ENCODE data around the gene AQP1. TPM values are rescaled to one million over a fixed set of nuclear protein-coding genes. Genes with fewer than 3 reads are reported as not detected.

AQP1 gene
- total RNA-seq, 4 donors from 2014 or later: 439 to 589 (median 503) TPM

DNA sequence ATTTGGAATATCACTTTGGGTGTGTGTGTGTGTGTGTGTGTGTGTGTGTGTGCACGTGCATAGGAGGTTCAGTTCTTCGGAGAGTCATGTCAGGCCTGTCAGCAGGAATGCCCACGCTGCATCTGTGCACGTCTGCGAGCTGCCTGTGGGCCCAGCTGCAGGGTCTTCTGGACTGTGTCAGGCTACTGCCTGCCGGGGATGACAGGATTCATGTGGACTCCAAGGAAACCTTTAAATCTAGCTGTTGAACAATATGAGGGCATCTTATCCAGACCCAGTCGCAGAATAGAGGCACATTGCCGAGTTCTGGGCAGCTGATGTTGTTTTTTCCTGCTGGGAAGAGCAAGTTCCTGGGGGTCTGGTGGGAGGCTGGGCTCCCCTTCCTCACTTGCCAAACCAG is 19.0 kb downstream of the AQP1 start:
- peaks cover 0 to 9% (median 0%) of the 10 kb centered on the region in 3 donors for H3K9me3 ChIP-seq
- no peak for ATAC-seq
- 35 to 47% methylated on average over 6 to 7 of the region's 8 CpGs for WGBS, 2 donors (ENCODE audit: low coverage in 1 of 2)
- no peak overlapping the region for H3K4me3 ChIP-seq
- no peaks in the 10 kb centered on the region for H3K27me3 ChIP-seq
- no peaks in the 10 kb centered on the region for H3K4me1 ChIP-seq
- peaks cover 0 to 24% of the 10 kb centered on the region in 2 donors for H3K36me3 ChIP-seq
- peak overlapping the region in 1 of 4 donors; percentile 32 for H3K27ac ChIP-seq
- TF ChIP-seq POLR2A (IDR thresholded peaks at IDR 0.05) (no peak), POLR2AphosphoS5 (IDR thresholded peaks at IDR 0.05) (no peak), EP300 (IDR thresholded peaks at IDR 0.05) (no peak)
- TF ChIP-seq, protein P1, sequence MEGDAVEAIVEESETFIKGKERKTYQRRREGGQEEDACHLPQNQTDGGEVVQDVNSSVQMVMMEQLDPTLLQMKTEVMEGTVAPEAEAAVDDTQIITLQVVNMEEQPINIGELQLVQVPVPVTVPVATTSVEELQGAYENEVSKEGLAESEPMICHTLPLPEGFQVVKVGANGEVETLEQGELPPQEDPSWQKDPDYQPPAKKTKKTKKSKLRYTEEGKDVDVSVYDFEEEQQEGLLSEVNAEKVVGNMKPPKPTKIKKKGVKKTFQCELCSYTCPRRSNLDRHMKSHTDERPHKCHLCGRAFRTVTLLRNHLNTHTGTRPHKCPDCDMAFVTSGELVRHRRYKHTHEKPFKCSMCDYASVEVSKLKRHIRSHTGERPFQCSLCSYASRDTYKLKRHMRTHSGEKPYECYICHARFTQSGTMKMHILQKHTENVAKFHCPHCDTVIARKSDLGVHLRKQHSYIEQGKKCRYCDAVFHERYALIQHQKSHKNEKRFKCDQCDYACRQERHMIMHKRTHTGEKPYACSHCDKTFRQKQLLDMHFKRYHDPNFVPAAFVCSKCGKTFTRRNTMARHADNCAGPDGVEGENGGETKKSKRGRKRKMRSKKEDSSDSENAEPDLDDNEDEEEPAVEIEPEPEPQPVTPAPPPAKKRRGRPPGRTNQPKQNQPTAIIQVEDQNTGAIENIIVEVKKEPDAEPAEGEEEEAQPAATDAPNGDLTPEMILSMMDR (IDR thresholded peaks at IDR 0.05): no peak

DNA sequence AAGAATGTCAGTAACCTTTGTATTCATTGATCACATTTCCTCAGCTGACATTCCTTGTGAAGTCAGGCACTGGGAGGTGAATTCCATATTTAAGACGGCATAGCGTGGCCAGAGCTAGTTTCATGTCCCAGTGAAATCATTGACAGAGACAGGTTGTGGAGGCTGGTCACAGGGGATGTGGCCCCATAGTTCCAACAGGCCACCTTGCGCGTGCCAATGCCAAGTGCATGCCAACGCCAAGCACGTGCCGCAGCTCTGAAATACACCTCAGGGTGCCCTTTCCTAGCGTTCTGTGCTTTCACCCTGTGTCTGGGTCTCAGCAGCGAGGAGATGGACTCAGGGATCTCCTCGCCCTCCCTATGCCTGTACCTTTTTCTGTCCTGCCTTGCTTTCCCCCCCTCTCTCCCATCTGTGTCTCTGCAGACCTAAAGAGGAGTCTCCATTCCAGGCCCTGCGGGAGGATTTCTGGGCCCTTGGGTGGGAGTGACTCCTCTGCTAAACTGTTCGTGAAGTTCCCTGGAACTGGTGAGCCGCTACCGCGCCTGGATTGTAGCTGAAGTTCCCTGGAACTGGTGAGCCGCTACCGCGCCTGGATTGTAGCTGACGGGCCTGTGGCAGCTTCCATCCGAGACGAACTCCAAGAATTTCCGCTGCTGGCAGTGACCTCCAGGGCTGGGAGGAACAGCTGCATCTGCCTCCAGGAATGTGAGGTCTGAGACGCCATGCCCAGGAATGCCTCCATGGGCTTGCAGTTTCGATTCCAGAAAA is 19.7 kb downstream of the AQP1 start:
- Histone ChIP-seq H3K36me3 (peaks cover 0 to 17% of the 10 kb centered on the region in 2 donors), H3K27ac (peak overlapping the region in 1 of 4 donors; percentile 25), H3K9me3 (peaks cover 0 to 9% (median 0%) of the 10 kb centered on the region in 3 donors), H3K4me1 (no peaks in the 10 kb centered on the region), H3K27me3 (no peaks in the 10 kb centered on the region), H3K4me3 (no peak overlapping the region)
- ATAC-seq: no peak
- TF ChIP-seq POLR2A (IDR thresholded peaks at IDR 0.05) (no peak), EP300 (IDR thresholded peaks at IDR 0.05) (no peak), POLR2AphosphoS5 (IDR thresholded peaks at IDR 0.05) (no peak)
- TF ChIP-seq, protein P1 (IDR thresholded peaks at IDR 0.05): no peak
- 87 to 97% methylated on average over 3 to 11 of the region's 24 CpGs for WGBS, 2 donors (ENCODE audit: low coverage in 1 of 2)

DNA sequence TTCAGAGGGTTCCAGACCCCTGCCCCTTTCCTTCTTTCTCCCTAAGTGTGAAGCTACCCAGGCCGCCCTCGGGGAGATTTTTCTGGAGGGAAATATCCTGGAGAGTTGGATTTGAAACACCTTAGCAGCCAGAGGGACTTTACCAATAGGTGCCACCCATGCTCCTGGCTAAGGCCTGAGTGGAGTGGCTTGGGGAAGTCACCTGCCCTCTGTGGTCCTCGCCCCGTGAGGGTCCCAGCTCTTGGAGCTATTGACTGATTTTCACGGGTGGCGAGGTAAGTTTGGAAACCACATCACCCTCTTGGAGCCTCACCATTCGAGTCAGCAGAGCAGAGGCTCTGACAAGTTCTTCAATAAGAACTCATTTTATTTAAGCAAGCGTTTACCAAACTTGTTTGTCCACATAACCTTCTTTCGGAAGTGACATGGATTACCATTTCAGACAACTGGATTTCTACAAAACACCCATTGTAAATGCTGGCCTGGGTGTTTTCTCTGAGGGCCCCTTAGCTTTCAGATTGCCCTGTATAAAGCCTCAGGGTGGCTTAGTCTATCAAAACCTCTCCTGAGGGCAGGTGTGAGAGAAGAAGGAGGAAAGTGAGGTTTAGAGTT is 20.4 kb downstream of the AQP1 start:
- ATAC-seq: no peak
- peak overlapping the region in 1 of 4 donors; percentile 25 for H3K27ac ChIP-seq
- TF ChIP-seq POLR2A (IDR thresholded peaks at IDR 0.05) (no peak), POLR2AphosphoS5 (IDR thresholded peaks at IDR 0.05) (no peak), EP300 (IDR thresholded peaks at IDR 0.05) (no peak)
- TF ChIP-seq, protein P1 (IDR thresholded peaks at IDR 0.05): no peak
- H3K36me3 ChIP-seq: peaks cover 0 to 10% of the 10 kb centered on the region in 2 donors
- H3K4me1 ChIP-seq: no peaks in the 10 kb centered on the region
- peaks cover 0 to 6% (median 0%) of the 10 kb centered on the region in 3 donors for H3K9me3 ChIP-seq
- no peaks in the 10 kb centered on the region for H3K27me3 ChIP-seq
- WGBS, 2 donors (ENCODE audit: low coverage in 1 of 2): 83% methylated on average over 4 of the region's 9 CpGs; no CpG with 5 or more reads in 1 of the 2 donors
- no peak overlapping the region for H3K4me3 ChIP-seq

DNA sequence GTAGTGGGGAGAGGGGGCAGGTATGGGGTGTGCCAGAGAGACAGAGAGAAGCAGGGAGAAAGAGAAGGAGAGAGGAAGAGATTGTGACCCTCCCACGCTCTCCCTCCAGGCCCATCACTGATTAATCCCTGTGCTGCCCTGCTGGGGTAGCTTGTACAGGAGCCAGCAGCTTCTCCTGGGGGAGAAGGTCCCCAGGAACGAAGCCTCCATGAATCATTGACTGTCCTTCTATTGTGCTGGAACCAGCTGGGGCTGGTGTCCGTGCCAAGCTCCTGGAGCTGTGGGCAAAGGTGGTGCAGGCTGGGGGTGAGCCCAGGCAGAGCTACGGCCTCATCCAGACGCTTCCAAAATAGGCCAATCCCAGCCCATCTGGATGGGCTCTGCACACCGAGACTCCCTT is 20.9 kb downstream of the AQP1 start:
- no peaks in the 10 kb centered on the region for H3K4me1 ChIP-seq
- peaks cover 0 to 5% of the 10 kb centered on the region in 2 donors for H3K36me3 ChIP-seq
- H3K27me3 ChIP-seq: no peaks in the 10 kb centered on the region
- no peak overlapping the region for H3K27ac ChIP-seq
- WGBS, 2 donors (ENCODE audit: low coverage in 1 of 2): 29 to 100% methylated on average over 1 of the region's 6 CpGs
- peaks cover 0 to 1% (median 0%) of the 10 kb centered on the region in 3 donors for H3K9me3 ChIP-seq
- no peak for TF ChIP-seq POLR2AphosphoS5 (IDR thresholded peaks at IDR 0.05)
- no peak for TF ChIP-seq EP300 (IDR thresholded peaks at IDR 0.05)
- TF ChIP-seq POLR2A (IDR thresholded peaks at IDR 0.05): no peak
- TF ChIP-seq, protein P1 (IDR thresholded peaks at IDR 0.05): no peak
- no peak for ATAC-seq
- H3K4me3 ChIP-seq: no peak overlapping the region

Data from gastroesophageal sphincter (tissue), 4 donors.